ENCODE measurements around the gene TMEM255B.
"Not testable (repeated sequence)": the region's sequence is repeated elsewhere in the genome, so short reads cannot be mapped to it uniquely, and the experiment has no call there.

The TMEM255B gene

DNA sequence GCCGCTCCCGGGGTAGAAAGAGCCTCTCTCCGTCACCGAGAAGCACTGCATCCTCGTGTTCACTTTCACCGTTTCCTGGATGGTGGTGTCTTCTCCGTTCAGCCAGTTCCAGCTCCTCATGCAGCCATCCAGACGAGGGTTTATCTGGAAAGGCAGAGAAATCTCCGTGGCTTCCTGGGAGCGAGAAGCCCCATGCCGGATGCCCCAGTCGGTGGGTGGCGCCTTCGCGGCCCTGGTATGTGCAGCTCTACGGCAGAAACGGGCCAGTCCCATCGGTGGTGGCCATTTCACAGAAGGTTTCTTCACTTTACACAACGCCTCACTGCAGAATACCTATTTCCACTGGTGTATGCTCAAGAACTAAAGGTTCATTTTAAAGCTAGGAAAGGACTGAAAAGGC is 68.0 kb downstream of the TMEM255B start:
- in situ Hi-C loops (cut with HindIII; ENCODE audit: low sequenced_read_pairs), result no loop called here
- DNase-seq (ENCODE audit: low read depth), result no peak
- TF ChIP-seq CTCF (IDR thresholded peaks at IDR 0.05; ENCODE audit: low read depth, low read length, missing control alignments), result no peak
- no peak overlapping the region for H3K4me3 ChIP-seq (ENCODE audit: low read depth, low read length)

- in situ Hi-C loops (cut with HindIII; ENCODE audit: low sequenced_read_pairs), result no loop called here
- no peak overlapping the region for H3K4me3 ChIP-seq (ENCODE audit: low read depth, low read length)
- no peak for DNase-seq (ENCODE audit: low read depth)
- no peak for TF ChIP-seq CTCF (IDR thresholded peaks at IDR 0.05; ENCODE audit: low read depth, low read length, missing control alignments)
Observed at GRCh38 chr13:113828282-113828825, 69.3 kb downstream of the TMEM255B start.

DNA sequence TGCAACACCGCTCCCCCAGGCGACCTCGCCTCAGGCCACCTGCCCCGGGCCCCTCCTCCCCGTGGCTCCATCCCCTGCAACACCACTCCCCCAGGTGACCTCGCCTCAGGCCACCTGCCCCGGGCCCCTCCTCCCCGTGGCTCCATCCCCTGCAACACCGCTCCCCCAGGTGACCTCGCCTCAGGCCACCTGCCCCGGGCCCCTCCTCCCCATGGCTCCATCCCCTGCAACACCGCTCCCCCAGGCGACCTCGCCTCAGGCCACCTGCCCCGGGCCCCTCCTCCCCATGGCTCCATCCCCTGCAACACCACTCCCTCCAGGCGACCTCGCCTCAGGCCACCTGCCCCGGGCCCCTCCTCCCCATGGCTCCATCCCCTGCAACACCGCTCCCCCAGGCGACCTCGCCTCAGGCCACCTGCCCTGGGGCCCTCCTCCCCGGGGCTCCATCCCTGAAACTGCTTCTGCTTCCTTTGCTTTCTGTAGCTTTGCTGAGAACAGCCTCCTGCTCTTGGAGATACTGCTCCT is 71.5 kb downstream of the TMEM255B start:
- H3K4me3 ChIP-seq (ENCODE audit: low read depth, low read length); DNase-seq (ENCODE audit: low read depth); in situ Hi-C loops (cut with HindIII; ENCODE audit: low sequenced_read_pairs): not testable (repeated sequence)

GRCh38 chr13:113831061-113831460 is 72.0 kb downstream of the TMEM255B start:
- DNase-seq (ENCODE audit: low read depth), result no peak
- TF ChIP-seq CTCF (IDR thresholded peaks at IDR 0.05; ENCODE audit: low read depth, low read length, missing control alignments), result no peak
- no peak overlapping the region for H3K4me3 ChIP-seq (ENCODE audit: low read depth, low read length)
- in situ Hi-C loops (cut with HindIII; ENCODE audit: low sequenced_read_pairs), result no loop called here

GRCh38 chr13:113832205-113832604 is 73.2 kb downstream of the TMEM255B start:
- in situ Hi-C loops (cut with HindIII; ENCODE audit: low sequenced_read_pairs), result no loop called here
- no peak for DNase-seq (ENCODE audit: low read depth)
- no peak for TF ChIP-seq CTCF (IDR thresholded peaks at IDR 0.05; ENCODE audit: low read depth, low read length, missing control alignments)
- no peak overlapping the region for H3K4me3 ChIP-seq (ENCODE audit: low read depth, low read length)

GRCh38 chr13:113832631-113833030 is 73.6 kb downstream of the TMEM255B start:
- in situ Hi-C loops (cut with HindIII; ENCODE audit: low sequenced_read_pairs), result no loop called here
- no peak for DNase-seq (ENCODE audit: low read depth)
- no peak overlapping the region for H3K4me3 ChIP-seq (ENCODE audit: low read depth, low read length)
- TF ChIP-seq CTCF (IDR thresholded peaks at IDR 0.05; ENCODE audit: low read depth, low read length, missing control alignments), result no peak

DNA sequence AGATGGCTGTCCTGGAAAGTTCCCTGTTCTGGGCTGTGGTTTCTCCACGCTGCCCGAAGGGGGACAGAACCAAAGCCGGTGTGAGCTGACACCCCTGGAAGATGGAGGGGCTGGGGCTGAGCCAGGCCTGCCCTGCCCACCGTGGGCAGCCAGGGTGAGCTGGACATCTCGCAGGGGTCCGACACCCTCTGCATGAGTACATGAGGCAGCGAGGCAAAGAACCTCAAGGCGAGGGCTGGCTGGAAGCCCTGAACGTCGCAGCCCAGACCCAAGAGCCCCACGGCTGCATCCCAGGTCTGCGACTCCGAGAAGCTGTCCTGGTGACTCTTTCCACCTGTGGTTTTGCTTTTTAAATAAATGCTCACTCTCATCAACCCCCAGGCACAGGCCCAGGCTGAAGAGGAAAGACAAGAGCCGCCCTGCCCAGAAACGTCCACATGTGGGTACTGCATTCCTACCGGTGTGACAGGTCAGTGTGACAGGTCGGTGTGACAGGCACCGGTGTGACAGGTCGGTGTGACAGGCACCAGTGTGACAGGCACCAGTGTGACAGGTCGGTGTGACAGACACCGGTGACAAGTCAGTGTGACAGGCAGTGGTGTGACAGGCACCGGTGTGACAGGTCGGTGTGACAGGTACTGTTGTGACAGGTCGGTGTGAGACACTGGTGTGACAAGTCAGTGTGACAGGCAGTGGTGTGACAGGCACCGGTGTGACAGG is 74.2 kb downstream of the TMEM255B start:
- no peak for DNase-seq (ENCODE audit: low read depth)
- TF ChIP-seq CTCF (IDR thresholded peaks at IDR 0.05; ENCODE audit: low read depth, low read length, missing control alignments), result no peak
- H3K4me3 ChIP-seq (ENCODE audit: low read depth, low read length), result no peak overlapping the region
- in situ Hi-C loops (cut with HindIII; ENCODE audit: low sequenced_read_pairs), result no loop called here

- DNase-seq (ENCODE audit: low read depth); in situ Hi-C loops (cut with HindIII; ENCODE audit: low sequenced_read_pairs): not testable (repeated sequence)
Observed at GRCh38 chr13:113834006-113834405, 75.0 kb downstream of the TMEM255B start.

More at GRCh38 chr13:113834006-113834405, 75.0 kb downstream of the TMEM255B start:
- not testable (repeated sequence) for H3K4me3 ChIP-seq (ENCODE audit: low read depth, low read length)
